IPS DF 6.9 (cell line): ENCODE results near the gene RTL1.

ENCODE experiments used
- DNase-seq: peaks from one replicate; pipeline ENCODE4 v3.0.0-alpha.2; 2013; ENCODE audit warnings: low read depth, low spot score
- H3K27ac ChIP-seq: one replicate; pipeline ENCODE4 v1.5.1; 2013; ENCODE audit warnings: low read length, control low read depth
- H3K27me3 ChIP-seq: 2 replicates; pipeline ENCODE4 v1.6.1; 2013; ENCODE audit warnings: mild to moderate bottlenecking, low read length; ENCODE audit not compliant: control insufficient read depth, insufficient read depth
- H3K36me3 ChIP-seq: 2 replicates; pipeline ENCODE4 v1.6.1; 2013; ENCODE audit warnings: low read length; ENCODE audit not compliant: control insufficient read depth, insufficient read depth
- H3K4me1 ChIP-seq: 2 replicates; pipeline ENCODE4 v1.6.1; 2013; ENCODE audit warnings: low read length; ENCODE audit not compliant: control insufficient read depth, insufficient read depth
- H3K4me3 ChIP-seq: 2 replicates; pipeline ENCODE4 v1.5.1; 2013; ENCODE audit warnings: mild to moderate bottlenecking, low read length
- H3K9me3 ChIP-seq: 2 replicates; pipeline ENCODE4 v1.6.1; 2013; ENCODE audit warnings: low read length, inconsistent platforms; ENCODE audit not compliant: control insufficient read depth, insufficient read depth
- WGBS: extraction: QIAGEN DNeasy Blood & Tissue Kit; methylation state at CpG from one replicate; pipeline ENCODE4 v1.1.7; 2013; ENCODE audit warnings: mixed read lengths, missing lambda C conversion rate; ENCODE audit not compliant: insufficient read length, insufficient coverage; 5-methylcytosine and 5-hydroxymethylcytosine counted together

RTL1 gene

DNA sequence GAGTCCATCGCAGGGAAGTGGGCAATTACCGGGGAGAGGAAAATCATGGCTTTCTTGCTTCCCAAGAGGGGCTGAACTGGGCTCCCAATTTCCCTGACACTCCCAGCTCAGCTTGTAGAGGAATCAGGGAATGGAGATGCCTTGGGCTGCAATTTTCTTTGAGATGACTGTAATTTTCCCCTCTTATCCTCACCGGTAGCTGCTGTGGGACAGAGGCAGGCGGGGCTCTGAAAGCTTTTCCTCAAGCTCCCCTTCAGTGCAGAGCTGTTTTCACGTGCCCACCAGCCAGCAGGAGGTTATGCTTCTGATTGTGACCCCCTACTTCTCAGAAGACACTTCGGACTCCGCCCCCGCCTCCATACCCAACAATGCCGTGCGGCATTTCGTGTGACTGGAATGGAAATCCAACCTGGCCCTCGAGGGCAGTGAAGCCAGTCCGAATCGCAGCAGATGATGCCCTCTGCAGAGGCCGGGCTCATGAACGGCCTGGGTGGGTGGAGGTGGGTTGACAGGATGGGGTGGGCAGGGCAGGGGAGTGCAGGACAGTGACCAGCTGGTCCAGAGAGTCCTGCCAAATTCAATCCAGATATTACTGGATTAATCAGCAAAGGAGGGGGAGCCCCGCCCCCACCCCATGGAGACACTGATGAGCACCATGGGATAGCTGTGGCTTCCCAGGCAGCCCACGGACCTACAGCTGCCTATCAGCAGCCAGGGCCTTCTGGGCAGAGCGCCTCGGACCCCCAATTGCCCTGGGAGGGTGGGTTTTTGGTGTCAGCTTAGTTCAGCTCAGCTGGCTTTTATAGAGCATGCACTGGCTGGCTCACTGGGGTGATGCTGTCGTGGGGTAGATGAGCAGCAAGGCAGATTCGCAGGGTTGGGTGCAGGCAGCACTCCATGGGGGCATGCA is 37.6 kb downstream of the RTL1 start:
- H3K27me3 ChIP-seq = no peaks in the 10 kb centered on the region
- H3K36me3 ChIP-seq = no peaks in the 10 kb centered on the region
- H3K4me1 ChIP-seq = no peaks in the 10 kb centered on the region
- H3K9me3 ChIP-seq = no peaks in the 10 kb centered on the region
- H3K27ac ChIP-seq = no peak overlapping the region
- H3K4me3 ChIP-seq = no peak overlapping the region
- DNase-seq = no peak
- WGBS = no CpG with 5 or more reads among the region's 22 CpGs

DNA sequence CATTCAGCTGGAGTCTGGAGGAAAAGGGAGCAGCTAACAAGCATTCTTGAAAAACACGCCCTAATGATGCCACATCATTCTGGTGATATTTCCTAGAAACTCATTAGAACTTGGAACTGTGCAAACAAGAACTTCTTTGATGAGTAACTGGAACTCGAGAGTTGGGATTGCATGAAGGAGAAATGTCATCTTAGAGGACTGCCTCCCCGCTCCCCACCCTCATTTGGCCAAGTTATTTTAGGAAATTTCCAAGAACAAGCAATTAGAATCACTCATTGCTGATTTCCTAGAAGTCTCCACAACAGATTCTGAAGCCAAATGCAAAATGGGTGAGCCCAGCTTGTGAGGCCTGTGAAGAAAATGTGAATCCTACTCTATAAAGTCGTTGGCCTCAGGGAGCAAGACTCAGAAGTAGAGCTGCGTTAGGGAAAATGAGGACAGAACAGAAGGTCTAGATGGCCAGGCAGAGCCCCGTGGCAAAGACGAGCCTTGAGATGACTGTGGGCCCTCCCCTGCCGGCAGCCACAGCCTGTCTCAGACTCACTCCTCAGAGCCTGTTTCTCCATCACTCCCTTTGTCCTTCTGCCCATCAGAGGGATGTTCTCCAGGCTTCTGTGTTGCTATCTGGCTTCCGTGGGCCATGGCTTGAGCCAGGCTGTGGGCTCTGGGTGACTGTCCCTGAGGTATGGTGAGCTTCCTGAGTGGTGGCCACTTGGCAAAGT is 38.4 kb downstream of the RTL1 start:
- Histone ChIP-seq H3K4me1 (no peaks in the 10 kb centered on the region), H3K36me3 (no peaks in the 10 kb centered on the region), H3K4me3 (no peak overlapping the region), H3K27me3 (no peaks in the 10 kb centered on the region), H3K27ac (no peak overlapping the region), H3K9me3 (no peaks in the 10 kb centered on the region)
- no CpG with 5 or more reads among the region's 9 CpGs for WGBS
- DNase-seq = no peak

DNA sequence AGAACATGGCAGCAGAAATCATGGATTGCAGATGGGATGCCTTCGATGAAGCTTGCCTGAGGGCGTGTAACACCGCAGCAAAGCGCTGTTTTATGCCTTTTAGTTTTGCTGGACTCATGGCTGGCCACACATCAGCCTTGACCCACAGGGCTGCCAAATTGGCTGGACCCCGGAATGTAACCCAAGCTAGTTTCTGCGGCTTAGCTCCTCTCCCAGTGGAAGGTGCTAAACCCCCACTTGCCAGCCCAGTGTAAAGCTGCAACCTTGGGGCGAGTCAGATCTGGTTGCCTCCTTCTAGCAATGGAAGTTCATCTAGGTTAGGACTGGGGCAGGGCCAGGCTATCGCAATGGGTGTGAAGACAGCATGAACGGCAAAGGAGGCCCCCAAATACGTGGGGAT is 39.3 kb downstream of the RTL1 start:
- no peak for DNase-seq
- Histone ChIP-seq H3K27me3 (no peaks in the 10 kb centered on the region), H3K36me3 (no peaks in the 10 kb centered on the region), H3K27ac (no peak overlapping the region), H3K4me1 (no peaks in the 10 kb centered on the region), H3K4me3 (no peak overlapping the region), H3K9me3 (no peaks in the 10 kb centered on the region)
- no CpG with 5 or more reads among the region's 10 CpGs for WGBS

DNA sequence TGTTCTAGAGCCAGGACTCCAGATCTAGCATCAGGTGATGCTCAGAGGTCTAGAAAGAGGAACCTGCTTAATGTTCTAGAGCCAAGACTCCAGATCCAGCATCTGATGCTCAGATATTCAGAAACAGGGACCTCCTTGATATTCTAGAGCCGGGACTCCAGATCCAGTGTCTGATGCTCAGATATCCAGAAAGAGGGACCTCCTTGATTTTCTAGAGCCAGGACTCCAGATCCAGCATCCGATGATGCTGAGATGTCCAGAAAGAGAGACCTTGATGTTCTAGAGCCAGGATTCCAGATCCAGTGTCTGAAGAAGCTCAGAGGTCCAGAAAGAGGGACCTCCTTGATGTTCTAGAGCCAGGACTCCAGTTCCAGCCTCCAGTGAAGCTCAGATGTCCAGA is 40.7 kb downstream of the RTL1 start:
- DNase-seq = no peak
- Histone ChIP-seq H3K27me3 (no peaks in the 10 kb centered on the region), H3K4me3 (no peak overlapping the region), H3K4me1 (no peaks in the 10 kb centered on the region), H3K36me3 (no peaks in the 10 kb centered on the region), H3K27ac (no peak overlapping the region), H3K9me3 (no peaks in the 10 kb centered on the region)
- WGBS = no CpG with 5 or more reads among the region's 2 CpGs

DNA sequence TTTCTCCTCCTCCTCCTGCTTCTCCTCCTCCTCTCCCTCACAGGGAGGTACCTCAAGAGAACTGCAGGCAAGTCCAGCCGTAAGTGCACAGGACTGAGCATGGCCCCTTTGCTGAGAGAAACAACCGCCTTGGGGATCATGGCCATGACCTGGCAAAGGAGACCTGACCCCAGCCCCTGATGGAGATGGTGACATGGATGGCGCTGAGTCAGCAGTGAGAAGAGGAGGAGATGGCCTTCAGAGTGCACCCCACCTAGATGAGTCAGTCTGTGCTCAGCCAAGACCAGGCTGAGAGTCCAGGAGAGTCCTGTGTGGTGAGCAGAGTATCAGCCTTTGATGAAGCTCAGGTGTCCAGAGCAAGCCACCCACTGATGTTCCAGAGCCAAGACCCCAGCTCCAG is 41.2 kb downstream of the RTL1 start:
- no peaks in the 10 kb centered on the region for H3K36me3 ChIP-seq
- H3K27me3 ChIP-seq = no peaks in the 10 kb centered on the region
- no peak for DNase-seq
- no peaks in the 10 kb centered on the region for H3K9me3 ChIP-seq
- WGBS = no CpG with 5 or more reads among the region's 3 CpGs
- H3K4me3 ChIP-seq = no peak overlapping the region
- H3K4me1 ChIP-seq = no peaks in the 10 kb centered on the region
- no peak overlapping the region for H3K27ac ChIP-seq

DNA sequence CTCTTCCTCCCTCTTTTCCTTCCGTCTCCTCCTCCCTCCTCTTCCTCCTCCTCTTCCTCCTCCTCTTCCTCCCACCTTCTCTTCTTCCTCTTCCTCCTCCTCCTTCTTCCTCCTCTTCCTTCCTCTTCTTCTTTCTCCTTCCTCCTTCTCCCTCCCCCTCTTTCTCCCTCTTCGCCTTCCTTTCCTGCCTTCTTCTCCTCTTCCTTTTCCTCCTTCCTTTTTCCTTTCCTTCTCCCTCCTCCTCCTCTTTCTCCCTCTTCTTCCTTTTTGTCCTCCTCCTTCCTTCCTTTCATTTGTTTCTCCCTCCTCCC is 41.6 kb downstream of the RTL1 start:
- no CpG with 5 or more reads among the region's 2 CpGs for WGBS
- Histone ChIP-seq H3K36me3 (no peaks in the 10 kb centered on the region), H3K4me1 (no peaks in the 10 kb centered on the region), H3K9me3 (no peaks in the 10 kb centered on the region), H3K27ac (no peak overlapping the region), H3K27me3 (no peaks in the 10 kb centered on the region), H3K4me3 (no peak overlapping the region)
- DNase-seq = no peak

DNA sequence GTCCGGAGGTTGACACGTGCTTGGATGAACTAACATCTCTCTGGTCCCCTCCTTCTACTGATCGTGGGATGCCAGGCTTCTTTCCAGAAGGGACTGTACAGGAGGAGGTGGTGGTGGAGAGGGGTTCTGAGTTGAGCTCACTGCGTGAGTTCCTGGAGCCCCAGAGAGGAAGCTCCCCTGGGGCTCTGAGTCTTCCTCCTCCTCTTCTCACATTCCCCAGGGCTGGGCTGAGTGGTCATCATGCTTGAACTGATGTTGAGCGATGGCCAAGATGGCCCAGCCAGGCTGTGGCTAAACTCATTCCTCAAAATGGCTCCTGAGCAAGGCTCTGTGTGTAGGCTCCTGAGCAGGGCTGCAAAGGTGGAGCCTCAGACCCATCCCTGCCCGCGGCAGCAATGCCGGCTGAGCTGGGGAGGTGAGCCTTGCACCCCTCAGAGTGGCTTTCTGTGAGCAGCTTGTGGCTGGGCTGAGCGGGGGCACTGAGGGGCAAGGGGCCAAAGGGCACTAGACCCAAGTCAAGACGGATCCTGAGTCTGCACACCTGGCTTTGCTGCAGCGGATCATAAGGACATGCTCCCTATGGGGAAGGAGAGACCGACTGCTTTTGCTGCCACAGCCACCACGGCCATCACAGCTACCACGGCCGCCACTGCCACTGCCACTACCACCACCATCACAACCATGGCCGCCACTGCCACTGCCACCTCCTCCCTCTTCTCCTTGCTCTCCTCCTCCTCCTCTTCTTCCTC is 42.2 kb downstream of the RTL1 start:
- Histone ChIP-seq H3K9me3 (no peaks in the 10 kb centered on the region), H3K27ac (no peak overlapping the region), H3K36me3 (no peaks in the 10 kb centered on the region), H3K4me1 (no peaks in the 10 kb centered on the region), H3K4me3 (no peak overlapping the region), H3K27me3 (no peaks in the 10 kb centered on the region)
- DNase-seq = no peak
- WGBS = no CpG with 5 or more reads among the region's 16 CpGs

DNA sequence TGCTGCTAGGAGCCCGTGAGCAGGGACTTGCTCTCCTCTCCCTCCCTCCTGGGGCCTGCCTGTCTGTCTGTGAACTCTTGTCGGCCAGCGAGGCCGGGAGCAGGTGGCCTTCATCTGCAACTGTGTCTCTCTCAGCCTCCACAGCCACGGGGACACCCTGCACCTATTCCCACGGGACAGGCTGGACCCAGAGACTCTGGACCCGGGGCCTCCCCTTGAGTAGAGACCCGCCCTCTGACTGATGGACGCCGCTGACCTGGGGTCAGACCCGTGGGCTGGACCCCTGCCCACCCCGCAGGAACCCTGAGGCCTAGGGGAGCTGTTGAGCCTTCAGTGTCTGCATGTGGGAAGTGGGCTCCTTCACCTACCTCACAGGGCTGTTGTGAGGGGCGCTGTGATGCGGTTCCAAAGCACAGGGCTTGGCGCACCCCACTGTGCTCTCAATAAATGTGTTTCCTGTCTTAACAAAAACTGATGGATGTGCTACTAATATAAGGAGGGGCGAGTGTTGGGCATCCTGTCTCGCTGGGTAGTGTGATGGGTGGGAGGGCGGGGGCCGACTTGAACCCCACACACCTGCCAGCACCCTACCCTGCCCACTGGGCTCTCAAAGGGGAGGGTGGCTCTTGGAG is 42.9 kb downstream of the RTL1 start:
- H3K36me3 ChIP-seq = no peaks in the 10 kb centered on the region
- H3K9me3 ChIP-seq = no peaks in the 10 kb centered on the region
- H3K27ac ChIP-seq = no peak overlapping the region
- no peak for DNase-seq
- H3K27me3 ChIP-seq = no peaks in the 10 kb centered on the region
- H3K4me3 ChIP-seq = no peak overlapping the region
- no peaks in the 10 kb centered on the region for H3K4me1 ChIP-seq
- WGBS = no CpG with 5 or more reads among the region's 19 CpGs

DNA sequence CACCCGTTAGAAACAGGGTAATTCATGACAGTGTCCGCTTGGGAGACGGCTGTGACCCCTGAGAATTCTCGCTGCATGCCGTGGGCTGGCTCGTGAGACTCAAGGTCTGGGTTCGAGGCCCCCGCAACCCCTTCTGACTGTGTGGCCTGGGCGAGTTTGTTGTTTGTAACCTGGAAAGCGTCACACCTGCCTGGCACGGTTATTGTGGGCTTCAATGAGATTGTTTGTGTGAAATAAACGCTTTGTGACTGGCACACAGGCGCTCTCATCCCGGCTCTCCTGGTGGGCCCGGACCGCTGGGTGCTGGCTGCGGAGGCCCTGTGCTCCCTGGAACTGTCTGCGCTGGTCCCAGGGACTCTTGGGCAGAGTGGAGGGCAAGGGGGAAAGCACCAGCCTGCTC is 43.7 kb downstream of the RTL1 start:
- no peaks in the 10 kb centered on the region for H3K9me3 ChIP-seq
- H3K4me3 ChIP-seq = no peak overlapping the region
- no CpG with 5 or more reads among the region's 18 CpGs for WGBS
- no peaks in the 10 kb centered on the region for H3K4me1 ChIP-seq
- H3K27ac ChIP-seq = no peak overlapping the region
- DNase-seq = no peak
- no peaks in the 10 kb centered on the region for H3K36me3 ChIP-seq
- H3K27me3 ChIP-seq = no peaks in the 10 kb centered on the region

DNA sequence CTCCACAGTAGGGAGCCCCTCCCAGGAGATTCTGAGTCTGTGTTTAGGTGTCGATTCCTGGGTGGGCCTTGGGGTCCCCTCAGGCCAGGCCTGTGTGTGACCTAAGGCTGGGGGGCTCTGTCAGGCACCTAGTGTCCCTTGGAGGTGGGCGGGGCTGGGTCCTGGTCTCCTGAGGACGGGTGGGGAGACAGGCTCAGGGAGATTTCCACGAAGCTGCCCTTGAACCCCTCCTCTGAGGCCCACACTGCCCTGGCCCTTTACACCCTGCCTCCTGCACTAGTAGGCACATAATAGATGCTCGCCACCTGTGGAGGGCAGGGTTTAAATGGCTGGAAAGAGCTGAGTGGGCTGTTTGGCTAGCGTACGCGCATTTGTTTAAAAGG is 44.7 kb downstream of the RTL1 start:
- Histone ChIP-seq H3K27me3 (no peaks in the 10 kb centered on the region), H3K36me3 (no peaks in the 10 kb centered on the region), H3K4me1 (no peaks in the 10 kb centered on the region), H3K4me3 (no peak overlapping the region), H3K9me3 (no peaks in the 10 kb centered on the region), H3K27ac (no peak overlapping the region)
- DNase-seq = no peak
- WGBS = no CpG with 5 or more reads among the region's 8 CpGs
